Hepatocyte (in vitro differentiated cells): Measurements from ENCODE around the gene DCAF8. TPM values are rescaled to one million over a fixed set of nuclear protein-coding genes. Genes with fewer than 3 reads are reported as not detected.

Experiments used
- DNase-seq: peaks from one replicate; pipeline ENCODE4 v3.0.0-alpha.2; 2016; ENCODE audit warnings: low spot score
- H2AFZ ChIP-seq: fragments of 200-600 bp; sonication (generic); 2 replicates; pipeline ENCODE4 v1.6.0; 2016; ENCODE audit warnings: antibody characterized with exemption, mild to moderate bottlenecking
- H3K27ac ChIP-seq: fragments of 200-600 bp; sonication (generic); 2 replicates; pipeline ENCODE4 v1.5.1; 2016; ENCODE audit warnings: mild to moderate bottlenecking
- H3K27me3 ChIP-seq: fragments of 200-600 bp; sonication (generic); 2 replicates; pipeline ENCODE4 v1.6.1; 2016
- H3K36me3 ChIP-seq: fragments of 200-600 bp; sonication (generic); replicated peaks from 2 replicates; pipeline ENCODE4 v1.5.1; 2016; ENCODE audit warnings: low read depth; ENCODE audit not compliant: insufficient read depth
- H3K4me1 ChIP-seq: fragments of 200-600 bp; sonication (generic); 2 replicates; pipeline ENCODE4 v1.5.1; 2016; ENCODE audit warnings: mild to moderate bottlenecking, moderate library complexity; ENCODE audit not compliant: insufficient read depth
- H3K4me2 ChIP-seq: fragments of 200-600 bp; sonication (generic); 2 replicates; pipeline ENCODE4 v1.6.0; 2016
- H3K4me3 ChIP-seq: fragments of 200-600 bp; sonication (generic); 2 replicates; pipeline ENCODE4 v1.5.1; 2016; ENCODE audit warnings: mild to moderate bottlenecking
- H3K79me2 ChIP-seq: fragments of 200-600 bp; sonication (generic); 2 replicates; pipeline ENCODE4 v1.6.0; 2017; ENCODE audit warnings: mild to moderate bottlenecking
- H3K9me2 ChIP-seq: fragments of 200-600 bp; sonication (generic); replicated peaks from 2 replicates; pipeline ENCODE4 v1.6.0; 2017; ENCODE audit warnings: mild to moderate bottlenecking; ENCODE audit not compliant: insufficient read depth
- H3K9me3 ChIP-seq: fragments of 200-600 bp; sonication (generic); 2 replicates; pipeline ENCODE4 v1.5.1; 2016; ENCODE audit warnings: low read depth, mild to moderate bottlenecking
- H4K20me1 ChIP-seq: fragments of 200-600 bp; sonication (generic); 2 replicates; pipeline ENCODE4 v1.6.0; 2016; ENCODE audit warnings: mild to moderate bottlenecking; ENCODE audit not compliant: insufficient read depth, poor library complexity, severe bottlenecking
- EZH2 ChIP-seq: fragments of 200-600 bp; sonication (generic); IDR thresholded peaks from 2 replicates; pipeline ENCODE4 v1.6.1; 2016; ENCODE audit warnings: antibody characterized with exemption, mild to moderate bottlenecking, borderline replicate concordance
- EZH2phosphoT487 ChIP-seq: fragments of 200-600 bp; sonication (generic); IDR thresholded peaks from one replicate; pipeline ENCODE4 v1.6.1; 2018; ENCODE audit warnings: antibody characterized with exemption, mild to moderate bottlenecking, low read depth, moderate library complexity; ENCODE audit not compliant: unreplicated experiment, severe bottlenecking
- whole genome bisulfite sequencing: methylation state at CpG from one replicate; pipeline ENCODE4 v1.1.6; 2016; ENCODE audit warnings: low lambda C conversion rate; ENCODE audit errors: missing lambda C conversion rate; 5-methylcytosine and 5-hydroxymethylcytosine counted together
- polyA plus RNA-seq: library from polyadenylated mRNA; unstranded; fragments of >200 nt; fragmentation: Nextera tagmentation; extraction: Ambion mirVana; gene quantifications from 2 replicates; pipeline ENCODE4 v1.2.1, GENCODE V29; 2016
- total RNA-seq: library from RNA; depleted of rRNA; stranded (reverse); fragments of >200 nt; gene quantifications from 2 replicates; pipeline ENCODE4 v1.2.3, GENCODE V29; 2014
- TF ChIP-seq, protein P1 (sequence below): fragments of 200-600 bp; sonication (generic); IDR thresholded peaks from 2 replicates; pipeline ENCODE4 v1.5.1; 2016; ENCODE audit warnings: antibody characterized with exemption, mild to moderate bottlenecking; ENCODE audit not compliant: poor library complexity

DCAF8 gene
- total and polyA plus RNA-seq, 2 experiments from 2014 or later: 95.1 to 110 TPM

DNA sequence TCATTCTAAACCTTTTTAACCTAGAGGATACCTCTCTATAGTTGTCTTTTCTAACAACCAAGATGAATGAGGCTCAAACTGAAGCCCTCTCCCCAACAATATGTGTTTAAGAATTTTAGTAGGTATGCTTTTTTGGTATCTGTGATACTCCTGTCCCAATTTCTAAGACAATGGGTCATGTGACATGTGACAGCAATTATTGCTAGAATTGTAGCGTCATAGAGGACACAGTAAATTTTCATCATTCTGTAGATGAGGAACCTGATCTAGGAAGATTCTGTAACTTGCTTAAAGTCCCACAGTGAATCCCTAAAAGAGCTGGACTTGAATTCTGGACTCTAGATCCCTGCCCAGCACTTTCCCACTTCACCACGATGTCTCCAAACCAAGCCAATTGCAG, 83.6 kb downstream of the DCAF8 start:
- no peak overlapping the region for H3K4me2 ChIP-seq
- no peaks in the 10 kb centered on the region for H3K79me2 ChIP-seq
- H4K20me1 ChIP-seq: no peaks in the 10 kb centered on the region
- no peaks in the 10 kb centered on the region for H3K4me1 ChIP-seq
- TF ChIP-seq EZH2phosphoT487 (no peak), EZH2 (no peak)
- TF ChIP-seq, protein P1, sequence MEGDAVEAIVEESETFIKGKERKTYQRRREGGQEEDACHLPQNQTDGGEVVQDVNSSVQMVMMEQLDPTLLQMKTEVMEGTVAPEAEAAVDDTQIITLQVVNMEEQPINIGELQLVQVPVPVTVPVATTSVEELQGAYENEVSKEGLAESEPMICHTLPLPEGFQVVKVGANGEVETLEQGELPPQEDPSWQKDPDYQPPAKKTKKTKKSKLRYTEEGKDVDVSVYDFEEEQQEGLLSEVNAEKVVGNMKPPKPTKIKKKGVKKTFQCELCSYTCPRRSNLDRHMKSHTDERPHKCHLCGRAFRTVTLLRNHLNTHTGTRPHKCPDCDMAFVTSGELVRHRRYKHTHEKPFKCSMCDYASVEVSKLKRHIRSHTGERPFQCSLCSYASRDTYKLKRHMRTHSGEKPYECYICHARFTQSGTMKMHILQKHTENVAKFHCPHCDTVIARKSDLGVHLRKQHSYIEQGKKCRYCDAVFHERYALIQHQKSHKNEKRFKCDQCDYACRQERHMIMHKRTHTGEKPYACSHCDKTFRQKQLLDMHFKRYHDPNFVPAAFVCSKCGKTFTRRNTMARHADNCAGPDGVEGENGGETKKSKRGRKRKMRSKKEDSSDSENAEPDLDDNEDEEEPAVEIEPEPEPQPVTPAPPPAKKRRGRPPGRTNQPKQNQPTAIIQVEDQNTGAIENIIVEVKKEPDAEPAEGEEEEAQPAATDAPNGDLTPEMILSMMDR: no peak
- H3K9me3 ChIP-seq: no peaks in the 10 kb centered on the region
- H3K4me3 ChIP-seq: no peak overlapping the region
- peak overlapping the region; percentile 0 for H3K27ac ChIP-seq
- no peaks in the 10 kb centered on the region for H3K27me3 ChIP-seq
- no peaks in the 10 kb centered on the region for H3K36me3 ChIP-seq
- H3K9me2 ChIP-seq: no peaks in the 10 kb centered on the region
- no peak for DNase-seq
- no peak overlapping the region for H2AFZ ChIP-seq
- 100% methylated on average over 2 of the region's 2 CpGs for WGBS

DNA sequence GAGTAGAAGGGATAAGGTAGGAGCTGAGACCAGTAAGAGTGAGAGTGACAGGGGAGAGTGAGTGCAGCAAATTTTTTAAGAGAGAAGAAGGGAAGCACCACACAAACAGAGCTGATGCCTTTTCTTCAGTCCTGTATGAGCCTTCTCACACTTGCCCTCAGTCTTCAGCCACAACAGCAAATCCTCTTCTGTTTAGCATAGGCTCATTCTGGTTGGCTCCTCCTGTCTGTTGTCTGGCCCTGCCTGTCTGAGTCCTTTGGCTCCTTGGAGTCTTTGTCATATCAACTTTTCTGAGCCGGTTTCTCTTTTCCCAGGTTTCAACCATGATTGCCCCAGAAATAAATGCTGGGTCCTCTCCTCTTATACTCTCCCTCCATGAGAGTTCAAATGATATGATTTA, 84.7 kb downstream of the DCAF8 start:
- Histone ChIP-seq H3K27me3 (no peaks in the 10 kb centered on the region), H4K20me1 (no peaks in the 10 kb centered on the region), H2AFZ (no peak overlapping the region), H3K27ac (peak overlapping the region; percentile 84), H3K4me1 (no peaks in the 10 kb centered on the region), H3K79me2 (no peaks in the 10 kb centered on the region), H3K9me3 (no peaks in the 10 kb centered on the region), H3K36me3 (no peaks in the 10 kb centered on the region), H3K4me2 (no peak overlapping the region), H3K4me3 (no peak overlapping the region), H3K9me2 (no peaks in the 10 kb centered on the region)
- TF ChIP-seq EZH2phosphoT487: no peak
- TF ChIP-seq, protein P1: no peak
- no peak for TF ChIP-seq EZH2
- DNase-seq: no peak
- 43% methylated on average over 1 of the region's 1 CpG for WGBS

DNA sequence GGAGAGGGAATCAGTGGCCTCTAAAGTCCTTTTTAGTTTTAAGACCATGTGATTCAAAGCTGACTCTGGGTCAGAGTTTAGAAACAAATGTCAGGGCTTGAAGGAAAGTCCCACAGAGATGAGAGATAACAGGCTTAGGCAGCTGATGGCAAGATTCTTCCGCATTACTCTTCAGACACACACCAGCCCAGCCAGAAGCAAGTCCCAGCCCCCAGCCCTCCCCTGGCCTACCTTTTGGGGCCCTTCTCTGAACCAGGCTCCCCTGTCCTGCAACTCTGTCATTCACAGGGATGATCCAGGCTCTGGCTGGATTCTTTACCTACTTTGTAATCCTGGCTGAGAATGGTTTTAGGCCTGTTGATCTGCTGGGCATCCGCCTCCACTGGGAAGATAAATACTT, 85.1 kb downstream of the DCAF8 start:
- H3K36me3 ChIP-seq: no peaks in the 10 kb centered on the region
- no peaks in the 10 kb centered on the region for H3K9me3 ChIP-seq
- no peaks in the 10 kb centered on the region for H3K27me3 ChIP-seq
- TF ChIP-seq EZH2phosphoT487: no peak
- no peak for TF ChIP-seq EZH2
- TF ChIP-seq, protein P1: no peak
- H3K4me2 ChIP-seq: no peak overlapping the region
- DNase-seq: peak; percentile 26
- no peaks in the 10 kb centered on the region for H3K79me2 ChIP-seq
- H2AFZ ChIP-seq: no peak overlapping the region
- no peak overlapping the region for H3K4me3 ChIP-seq
- H3K27ac ChIP-seq: peak overlapping the region; percentile 84
- no peaks in the 10 kb centered on the region for H3K9me2 ChIP-seq
- H4K20me1 ChIP-seq: no peaks in the 10 kb centered on the region
- WGBS: 66% methylated on average over 2 of the region's 2 CpGs
- H3K4me1 ChIP-seq: no peaks in the 10 kb centered on the region

DNA sequence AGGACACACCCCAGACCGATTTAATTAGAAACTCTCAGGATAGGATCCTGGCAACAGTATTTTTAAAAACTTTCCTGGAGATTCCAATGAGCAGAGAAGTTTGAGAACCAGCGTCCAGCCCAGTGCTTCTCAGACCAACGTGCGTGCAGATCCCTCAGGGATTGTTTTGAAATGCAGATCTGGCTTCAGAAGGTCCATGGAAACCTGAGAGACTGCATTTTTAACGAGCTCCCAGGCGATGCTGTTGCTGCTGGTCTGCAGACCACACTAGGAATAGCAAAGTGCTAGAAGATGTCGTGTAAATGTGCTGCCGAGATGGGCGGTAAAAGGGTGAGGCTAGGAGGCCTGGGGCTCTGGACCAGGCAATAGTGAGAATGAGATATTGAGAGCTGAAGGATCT, 90.4 kb downstream of the DCAF8 start:
- no peaks in the 10 kb centered on the region for H3K27me3 ChIP-seq
- no peaks in the 10 kb centered on the region for H3K4me1 ChIP-seq
- no peak overlapping the region for H3K4me2 ChIP-seq
- no peaks in the 10 kb centered on the region for H3K79me2 ChIP-seq
- H3K4me3 ChIP-seq: no peak overlapping the region
- H4K20me1 ChIP-seq: no peaks in the 10 kb centered on the region
- H3K9me2 ChIP-seq: no peaks in the 10 kb centered on the region
- H3K27ac ChIP-seq: no peak overlapping the region
- no peak for DNase-seq
- WGBS: 37% methylated on average over 9 of the region's 9 CpGs
- no peaks in the 10 kb centered on the region for H3K36me3 ChIP-seq
- no peak overlapping the region for H2AFZ ChIP-seq
- no peaks in the 10 kb centered on the region for H3K9me3 ChIP-seq
- TF ChIP-seq EZH2: no peak
- TF ChIP-seq, protein P1: no peak
- TF ChIP-seq EZH2phosphoT487: no peak
